HepG2 (cell line): ENCODE results near the gene NRSN2. TPM values are rescaled to one million over a fixed set of nuclear protein-coding genes. Genes with fewer than 3 reads are reported as not detected.

Source experiments
- GATAD1 ChIP-seq: IDR thresholded peaks from 2 replicates; pipeline ENCODE4 v1.6.1; 2016; ENCODE audit warnings: missing genetic modification reagents, missing compliant biosample characterization
- GZF1 ChIP-seq: sonication (generic); formaldehyde crosslinking; IDR thresholded peaks from 2 replicates; pipeline ENCODE4 v1.5.1; 2020; ENCODE audit warnings: mild to moderate bottlenecking, missing genetic modification reagents
- HES4 ChIP-seq: sonication (generic); formaldehyde crosslinking; IDR thresholded peaks from 2 replicates; pipeline ENCODE4 v1.9.0; 2021; ENCODE audit warnings: mild to moderate bottlenecking, missing genetic modification reagents, borderline replicate concordance
- PRDM4 ChIP-seq: sonication (generic); formaldehyde crosslinking; IDR thresholded peaks from 2 replicates; pipeline ENCODE4 v1.9.0; 2021; ENCODE audit warnings: missing genetic modification reagents, borderline replicate concordance
- SMARCC2 ChIP-seq: fragments of 450-650 bp; IDR thresholded peaks from 2 replicates; pipeline ENCODE4 v1.6.1; 2017; ENCODE audit warnings: antibody characterized with exemption, mild to moderate bottlenecking
- SP1 ChIP-seq, 2 experiments: fragments of 450-650 bp in 1 of 2; sonication (generic) in 1 of 2; formaldehyde crosslinking in 1 of 2; IDR thresholded peaks; 2 replicates each; pipeline versions ENCODE4 v1.4.0 to v1.6.1; 2016 to 2020; ENCODE audit warnings: missing genetic modification reagents in 1 of 2
- TIGD3 ChIP-seq: sonication (generic); formaldehyde crosslinking; IDR thresholded peaks from 2 replicates; pipeline ENCODE4 v1.5.1; 2020; ENCODE audit warnings: mild to moderate bottlenecking, missing genetic modification reagents, borderline replicate concordance
- ZMYM2 ChIP-seq: sonication (generic); formaldehyde crosslinking; IDR thresholded peaks from 2 replicates; pipeline ENCODE4 v1.8.0; 2022; ENCODE audit warnings: mild to moderate bottlenecking, missing genetic modification reagents
- ZNF121 ChIP-seq: sonication (generic); formaldehyde crosslinking; IDR thresholded peaks from 2 replicates; pipeline ENCODE4 v1.5.0; 2020; ENCODE audit warnings: mild to moderate bottlenecking, missing genetic modification reagents
- ZNF205 ChIP-seq: IDR thresholded peaks from 2 replicates; pipeline ENCODE4 v1.6.1; 2018; ENCODE audit warnings: missing biosample characterization, missing genetic modification reagents
- ZNF280B ChIP-seq: sonication (generic); formaldehyde crosslinking; IDR thresholded peaks from 2 replicates; pipeline ENCODE4 v1.5.0; 2020; ENCODE audit warnings: missing genetic modification reagents, mild to moderate bottlenecking, borderline replicate concordance
- ZNF382 ChIP-seq: sonication (generic); formaldehyde crosslinking; IDR thresholded peaks from 2 replicates; pipeline ENCODE4 v1.5.0; 2020; ENCODE audit warnings: missing genetic modification reagents, mild to moderate bottlenecking, borderline replicate concordance
- ZNF530 ChIP-seq: sonication (generic); formaldehyde crosslinking; IDR thresholded peaks from 2 replicates; pipeline ENCODE4 v1.5.0; 2020; ENCODE audit warnings: low read depth, mild to moderate bottlenecking, missing genetic modification reagents
- ZNF607 ChIP-seq: sonication (generic); formaldehyde crosslinking; IDR thresholded peaks from 2 replicates; pipeline ENCODE4 v1.5.1; 2020; ENCODE audit warnings: missing genetic modification reagents, mild to moderate bottlenecking, borderline replicate concordance
- ZNF609 ChIP-seq: sonication (generic); formaldehyde crosslinking; IDR thresholded peaks from 2 replicates; pipeline ENCODE4 v1.4.0; 2020; ENCODE audit warnings: mild to moderate bottlenecking, missing genetic modification reagents, borderline replicate concordance
- ZNF691 ChIP-seq: sonication (generic); formaldehyde crosslinking; IDR thresholded peaks from 2 replicates; pipeline ENCODE4 v1.4.0; 2020; ENCODE audit warnings: missing genetic modification reagents, low read depth, mild to moderate bottlenecking, borderline replicate concordance
- polyA plus RNA-seq, 8 experiments: library from polyadenylated mRNA; depleted of rRNA in 3 of 8; stranded (reverse) in 7 of 8; unstranded in 1 of 8; fragments of >200 nt; fragmentation: Illumina TruSeq in 4 of 8; extraction: Trizol in 4 of 8; gene quantifications; 2 replicates each; pipeline versions ENCODE4 v1.2.1 to v1.2.3, GENCODE V29; 2011 to 2016; ENCODE audit warnings: low read depth in 4 of 8, missing spikeins in 1 of 8, mixed read lengths in 1 of 8; ENCODE audit not compliant: insufficient read depth in 1 of 8
- total RNA-seq, 5 experiments: library from RNA; depleted of rRNA; stranded (reverse); fragments of >200 nt; fragmentation: Illumina TruSeq; extraction: Trizol; gene quantifications; 2 replicates each; pipeline ENCODE4 v1.2.3, GENCODE V29; 2016; ENCODE audit warnings: low read depth in 1 of 5

The NRSN2 gene
- total and polyA plus RNA-seq, 2 of the 13 experiments (the other 11 are each of a cell fraction or from before 2014, with no cell fraction given), result 32.3 to 49.4 TPM

- TF ChIP-seq PRDM4 (CRISPR knock-in tag) (no peak), ZNF121 (CRISPR knock-in tag) (no peak), HES4 (CRISPR knock-in tag) (no peak), ZNF609 (CRISPR knock-in tag) (peak; percentile 59; the same call in 1 of the 2 replicates), ZNF382 (no peak), ZMYM2 (CRISPR knock-in tag) (no peak), ZNF280B (CRISPR knock-in tag) (peak; percentile 60; the same call in 1 of the 2 replicates), SMARCC2 (no peak), ZNF691 (CRISPR knock-in tag) (peak; percentile 90; the same call in 1 of the 2 replicates), ZNF607 (0 out of 2 replicates have a peak, but pooled peaks have one; percentile 56), GATAD1 (CRISPR knock-in tag) (peak; percentile 59), GZF1 (CRISPR knock-in tag) (no peak), SP1 (IDR thresholded peaks at IDR 0.05) (no peak), SP1 (CRISPR knock-in tag; IDR thresholded peaks at IDR 0.05) (0 out of 2 replicates have a peak, but pooled peaks have one; percentile 14), ZNF530 (CRISPR knock-in tag) (no peak), TIGD3 (CRISPR knock-in tag) (no peak; the same call in 1 of the 2 replicates), ZNF205 (peak; percentile 41; the same call in 1 of the 2 replicates)
Measured at GRCh38 chr20:348972-349841, 2.3 kb downstream of the NRSN2 start (continued).
